Lung microvascular endothelial cell (primary cell): ENCODE data around the gene SGCE. TPM values are rescaled to one million over a fixed set of nuclear protein-coding genes. Genes with fewer than 3 reads are reported as not detected.

ENCODE experiments used
- DNase-seq, 2 donors: peaks; one replicate each; pipeline versions ENCODE4 v3.0.0 to v3.0.0-alpha.2; 2010; ENCODE audit warnings: low read depth in 2 of 2
- total RNA-seq: library from RNA; depleted of rRNA; stranded (reverse); fragments of >200 nt; gene quantifications from 2 replicates; pipeline ENCODE4 v1.2.1, GENCODE V29; 2014

The SGCE gene
- total RNA-seq, 1 donor from 2014 or later, result 77.8 TPM

DNA sequence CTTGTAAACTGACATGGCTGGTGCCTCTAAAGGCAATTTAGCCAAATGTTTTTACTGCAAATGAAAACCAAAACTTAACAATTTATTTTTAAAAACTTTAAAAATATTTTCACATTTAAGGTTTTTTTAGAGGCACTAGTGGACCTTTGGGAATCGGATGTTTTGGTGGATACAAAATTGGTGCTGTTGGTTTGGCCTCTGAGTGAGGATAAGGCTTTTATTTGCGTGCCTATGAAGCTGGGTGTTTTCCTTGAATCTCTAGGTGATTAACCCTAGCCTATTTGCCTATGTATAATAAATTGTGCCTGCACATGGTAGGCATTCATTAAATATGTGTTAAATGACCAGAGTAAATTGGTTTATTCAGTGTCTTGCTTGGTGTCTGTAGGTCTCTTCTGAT is 2.9 kb upstream of the SGCE start:
- DNase-seq, result no peak

DNA sequence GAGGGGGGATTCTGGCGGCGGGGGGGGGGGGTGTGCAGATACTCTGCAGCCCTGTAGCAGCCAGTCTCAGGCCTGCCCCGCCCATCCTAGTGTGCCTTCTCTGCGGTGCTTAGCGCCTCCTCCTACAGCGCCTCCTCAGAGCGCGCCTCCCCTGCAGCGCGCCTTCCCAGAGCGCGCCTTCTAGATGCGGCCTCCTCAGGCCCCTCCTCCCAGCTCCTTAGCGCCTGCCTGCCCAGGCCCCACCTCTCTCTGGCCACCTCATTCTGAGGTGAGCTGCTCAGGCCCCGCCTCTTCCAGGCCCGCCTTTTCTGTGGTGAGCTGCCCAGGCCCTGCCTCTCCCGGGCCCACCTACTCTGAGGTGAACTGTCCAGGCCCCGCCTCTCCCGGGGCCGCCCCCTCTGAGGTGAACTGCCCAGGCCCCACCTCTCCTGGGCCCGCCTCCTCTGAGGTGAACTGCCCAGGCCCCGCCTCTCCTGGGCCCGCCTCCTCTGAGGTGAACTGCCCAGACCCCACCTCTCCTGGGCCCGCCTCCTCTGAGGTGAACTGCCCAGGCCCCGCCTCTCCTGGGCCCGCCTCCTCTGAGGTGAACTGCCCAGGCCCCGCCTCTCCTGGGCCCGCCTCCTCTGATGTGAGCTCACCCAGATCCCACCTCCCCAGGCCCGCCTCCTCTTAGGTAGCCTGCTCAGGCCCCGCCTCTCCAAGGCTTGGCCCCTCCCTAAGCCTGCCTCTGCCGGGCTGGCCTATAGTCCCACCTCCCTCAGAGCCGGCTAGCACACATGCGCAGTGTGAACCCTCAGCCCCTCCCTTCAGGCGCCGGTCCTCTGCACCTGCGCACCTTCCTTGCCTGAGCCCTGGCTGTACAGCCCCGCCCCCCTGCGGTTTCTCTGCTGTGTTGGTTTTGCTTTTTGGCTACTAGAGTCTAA is 2.1 kb upstream of the SGCE start:
- peak; percentile 89 to 97 for DNase-seq

DNA sequence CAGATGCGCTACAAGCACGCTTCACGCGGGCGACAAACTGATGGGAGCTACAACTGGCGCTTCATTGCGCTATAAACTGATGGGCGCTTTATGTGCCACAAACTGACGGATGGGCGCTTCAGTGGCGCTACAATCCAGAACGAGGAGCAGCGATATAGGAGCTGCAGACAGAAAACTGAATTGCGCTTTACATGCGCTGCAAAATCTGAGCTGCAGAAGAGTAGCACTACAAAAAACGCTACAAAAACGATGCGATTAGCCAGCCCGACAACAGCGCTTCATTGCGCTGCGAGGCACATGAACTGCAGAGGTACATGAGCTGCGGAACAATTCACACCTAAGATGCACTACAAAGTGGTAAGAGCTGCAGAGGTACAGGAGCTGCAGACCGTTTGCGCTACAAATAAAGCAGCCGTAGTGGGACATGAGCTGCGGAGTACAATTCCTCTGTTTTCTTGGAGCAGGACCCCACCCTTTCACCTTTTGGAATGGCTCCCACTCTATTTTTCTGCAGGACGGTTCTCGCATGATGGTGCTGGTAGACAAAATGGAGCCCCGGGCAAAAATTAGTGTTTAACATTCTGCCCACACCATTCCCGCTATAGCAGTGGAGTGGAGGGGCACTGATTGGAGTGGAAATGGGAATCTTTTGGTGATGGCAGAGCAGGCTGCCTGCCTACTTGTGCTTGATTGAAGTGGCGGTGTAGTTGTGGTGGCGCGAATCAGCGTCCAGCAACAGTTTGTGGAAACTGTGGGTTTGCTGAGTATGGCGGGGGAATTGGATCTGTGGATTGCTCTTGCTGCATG is 1.2 kb upstream of the SGCE start:
- peak; percentile 29 to 61 for DNase-seq

DNA sequence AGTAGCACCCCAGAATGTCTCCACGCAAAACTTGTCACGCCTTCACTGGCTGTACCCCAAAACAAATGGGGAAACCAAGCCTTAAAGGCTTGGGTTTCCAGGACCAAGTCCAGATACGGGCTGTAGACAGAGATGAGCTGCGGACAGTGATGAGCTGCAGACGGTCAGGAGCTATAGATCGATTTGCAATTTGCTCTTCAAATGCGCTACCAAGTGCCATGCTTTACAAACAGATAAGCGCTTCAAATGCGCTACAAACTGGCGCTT is 658 bp upstream of the SGCE start:
- DNase-seq, result no peak

DNA sequence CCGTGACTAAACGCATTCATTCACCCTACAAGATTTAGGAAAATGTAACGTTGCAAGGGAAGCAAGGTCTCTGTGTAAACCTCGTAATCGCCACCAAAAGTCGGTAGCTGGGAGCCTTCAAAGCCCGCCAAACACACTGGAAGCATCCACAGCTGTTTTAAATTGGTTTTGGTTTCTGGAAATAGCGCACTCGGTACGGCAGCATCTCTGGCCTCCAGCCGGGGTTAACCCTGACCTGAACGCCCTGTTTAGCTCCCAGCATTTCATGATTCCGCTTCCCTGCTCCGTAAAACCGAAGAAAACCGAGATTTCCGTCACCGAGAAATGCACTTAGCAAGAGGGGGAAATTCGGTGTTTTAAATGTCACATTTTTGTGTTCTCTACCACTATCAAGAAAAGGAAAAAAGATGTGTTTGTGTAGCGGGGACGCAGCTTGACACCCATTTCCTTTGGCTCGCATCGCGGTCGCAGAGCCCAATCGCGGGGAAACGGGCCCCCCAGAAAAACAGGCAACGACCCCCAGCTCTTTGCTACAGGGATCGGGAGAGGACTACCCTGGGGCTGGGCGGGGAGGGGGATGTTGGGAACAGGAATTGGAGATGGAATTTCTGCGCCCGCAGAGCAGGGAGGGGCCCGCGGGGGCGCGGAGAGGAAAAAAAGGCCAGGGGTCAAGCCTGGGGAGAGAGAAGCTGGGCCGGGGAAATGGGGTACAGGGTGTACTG is 646 bp downstream of the SGCE start:
- peak; percentile 40 to 49 for DNase-seq

DNA sequence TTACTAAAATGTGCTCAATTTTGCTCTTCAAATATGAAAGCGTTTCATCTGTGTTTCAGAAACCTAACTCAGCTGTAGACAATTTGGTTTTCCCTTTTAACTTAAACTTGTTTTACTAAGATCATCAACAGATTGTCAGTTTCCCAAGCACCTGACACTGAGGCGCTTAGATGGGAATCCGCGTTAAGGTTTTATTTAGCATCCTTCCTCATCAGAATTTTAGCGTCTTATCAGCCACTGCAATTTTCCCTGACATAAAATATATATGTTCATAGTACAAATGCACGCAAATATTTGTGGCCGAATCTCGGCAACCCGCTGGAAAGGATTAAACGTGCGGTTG is 1.2 kb downstream of the SGCE start:
- no peak for DNase-seq

DNA sequence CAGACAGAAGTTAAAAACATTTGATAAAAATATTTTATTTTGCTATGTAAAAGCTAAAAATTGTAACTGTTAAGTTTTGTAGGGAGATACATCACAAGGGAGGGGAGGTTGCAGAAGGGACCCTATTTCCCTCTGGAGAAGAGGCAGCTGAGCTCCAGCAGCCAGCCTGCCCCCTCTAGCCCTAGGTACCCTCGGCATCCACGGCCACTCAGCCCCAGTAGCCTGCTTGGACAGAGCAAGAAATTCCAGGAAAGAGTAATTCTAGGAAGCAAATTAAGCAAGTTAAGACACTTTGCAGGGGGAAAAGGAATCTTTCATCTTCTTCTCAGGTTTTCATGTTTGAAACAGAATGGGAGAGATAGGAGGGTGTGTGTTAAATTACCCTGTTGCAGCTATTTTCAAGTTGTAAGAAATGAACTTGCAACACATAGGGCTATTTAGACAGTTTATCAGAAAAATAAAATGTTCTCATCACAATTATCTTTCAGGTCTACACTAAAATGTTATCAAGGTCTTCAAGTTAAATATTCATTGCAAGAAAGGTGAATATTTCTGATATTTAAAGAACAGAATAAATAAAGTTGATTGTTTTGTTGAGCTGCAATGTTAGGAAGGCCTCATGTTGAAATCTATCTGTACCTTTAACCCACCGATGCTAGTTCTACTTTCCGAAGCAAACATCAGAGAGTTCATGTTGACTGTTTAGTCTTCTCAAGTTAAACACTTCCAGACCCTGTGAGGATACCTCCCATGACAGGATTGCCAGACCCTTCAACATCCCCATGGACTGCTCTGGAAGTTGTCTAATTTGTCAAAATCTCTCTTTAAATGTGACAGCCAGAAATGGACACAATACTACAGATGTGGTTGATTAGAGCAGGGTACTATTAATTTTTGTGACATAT is 5.5 kb downstream of the SGCE start:
- DNase-seq, result no peak

DNA sequence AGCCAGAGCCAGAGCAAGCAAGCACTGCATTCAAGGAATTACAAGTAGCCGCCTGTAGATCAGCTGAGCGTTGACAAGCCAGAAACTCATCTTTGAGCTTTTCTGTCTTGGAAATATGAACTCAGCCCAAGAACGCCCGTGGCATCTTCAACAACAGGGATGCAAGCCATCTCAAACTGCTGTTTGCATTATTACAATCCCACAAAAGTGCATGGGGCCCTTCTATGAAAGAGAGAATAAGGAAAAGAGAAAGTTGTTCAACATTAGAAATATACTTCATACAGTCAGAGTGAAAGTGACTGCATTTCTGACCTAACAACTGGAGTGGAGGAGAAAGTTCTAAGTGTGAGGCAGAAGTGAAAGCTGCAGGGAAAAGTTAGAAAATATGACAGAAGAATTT is 6.5 kb downstream of the SGCE start:
- DNase-seq, result no peak

DNA sequence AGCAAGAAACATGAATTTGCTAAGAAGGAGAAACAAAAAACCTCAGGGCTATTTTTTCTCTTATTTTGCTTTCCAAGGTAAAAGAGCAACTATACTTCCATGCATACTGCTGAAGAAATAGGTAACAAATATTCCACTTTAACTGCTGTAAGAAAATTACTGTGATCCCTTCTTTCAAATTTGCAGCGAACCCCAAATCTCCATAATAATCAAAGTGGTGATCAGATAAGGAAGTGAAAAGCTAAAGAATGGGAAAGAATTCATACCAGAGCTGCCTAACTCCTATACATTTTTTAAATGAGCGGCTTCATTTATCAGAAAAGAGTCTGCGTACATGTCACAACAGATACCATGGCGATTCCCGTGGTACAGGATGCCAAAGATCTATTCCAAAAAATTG is 7.2 kb downstream of the SGCE start:
- DNase-seq, result no peak

DNA sequence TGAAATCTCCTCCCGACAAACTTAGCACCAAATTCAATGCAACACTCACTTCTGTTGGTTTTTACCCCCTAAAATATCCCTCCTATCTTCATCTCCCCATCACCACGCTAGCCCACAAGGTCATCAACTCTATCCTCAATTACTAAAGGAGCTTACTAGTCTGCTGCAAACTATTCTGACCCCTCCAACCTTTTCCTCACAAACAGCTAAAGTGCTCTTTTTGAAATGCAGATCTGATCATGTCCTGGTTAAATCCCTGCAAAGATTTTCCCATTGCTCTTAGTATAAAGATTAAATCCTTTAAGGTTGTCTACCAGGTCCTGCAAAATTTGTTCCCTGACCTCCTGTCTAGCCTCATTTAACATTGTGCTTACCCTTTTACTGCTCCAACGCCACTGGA is 8.6 kb downstream of the SGCE start:
- DNase-seq, result no peak

DNA sequence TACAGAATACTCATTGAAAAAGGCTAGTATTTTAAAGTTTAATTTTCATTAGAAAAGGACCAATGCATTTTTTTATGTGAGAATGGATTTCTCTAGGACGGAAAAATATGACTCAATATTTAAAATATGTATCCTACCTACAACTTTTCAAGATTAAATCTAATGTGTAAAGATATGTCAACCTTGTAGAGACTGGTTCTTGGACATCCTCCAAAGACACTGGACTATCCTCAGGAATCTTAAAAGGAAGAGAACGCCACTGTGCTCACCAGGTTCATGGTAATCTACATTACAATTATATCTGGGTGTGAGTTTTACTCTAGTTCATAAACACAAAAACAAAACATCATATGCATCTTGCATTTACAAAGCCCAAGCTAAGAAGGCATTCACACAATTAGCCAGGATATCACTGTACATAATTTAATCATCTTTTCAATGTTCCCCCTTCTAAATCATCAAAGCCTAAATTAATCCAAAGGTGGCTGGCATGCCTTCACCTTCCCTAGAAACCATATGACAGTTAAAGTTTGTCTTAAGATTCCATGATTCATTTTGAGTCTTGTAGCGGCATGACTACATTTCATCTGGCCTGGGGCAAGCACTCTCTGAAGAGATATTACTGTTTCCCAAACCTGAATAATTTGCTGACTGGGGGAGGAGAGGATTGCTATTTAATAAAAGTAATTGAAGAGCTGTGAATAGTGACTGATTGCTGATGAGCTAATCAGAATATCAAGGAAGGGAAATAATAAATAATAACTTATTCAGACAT is 12.0 kb downstream of the SGCE start:
- DNase-seq, result no peak

DNA sequence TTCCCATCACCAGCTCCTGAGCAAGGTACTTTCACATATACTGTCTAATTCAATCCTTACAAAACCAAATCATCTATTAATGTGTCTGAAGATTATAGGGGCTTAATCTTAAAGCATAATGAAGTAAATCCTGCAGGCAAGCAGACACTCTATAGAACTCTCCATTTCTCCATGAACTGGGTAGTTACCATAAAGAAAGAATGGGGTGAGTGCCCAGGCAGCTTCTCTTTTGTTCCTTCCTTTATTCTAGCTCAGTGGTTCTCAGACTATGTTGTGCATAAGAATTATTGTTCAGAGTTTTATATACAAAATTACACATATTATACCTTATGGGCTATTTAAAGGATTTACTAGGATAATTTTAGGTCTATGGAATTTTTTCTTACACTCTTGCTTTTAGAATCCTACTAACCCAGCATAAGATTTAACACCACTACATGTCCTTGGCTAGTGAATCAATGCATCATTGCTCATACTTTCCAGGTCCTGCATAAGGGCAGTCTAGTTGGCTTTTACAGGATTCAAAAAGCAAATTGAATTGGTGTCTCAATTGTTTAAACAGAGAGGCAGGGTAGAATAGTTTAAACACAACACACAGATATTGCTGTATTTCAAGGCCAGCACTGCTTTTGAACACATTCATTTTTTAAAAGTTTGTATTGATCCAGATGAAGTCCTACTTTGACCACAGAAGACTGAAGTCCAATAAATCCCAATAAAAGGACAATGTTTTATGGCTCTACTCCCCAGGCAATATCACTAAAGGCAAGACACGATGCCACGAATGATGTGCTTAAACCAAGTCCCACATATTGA is 12.9 kb downstream of the SGCE start:
- DNase-seq, result peak in 1 of 2 donors; percentile 34

DNA sequence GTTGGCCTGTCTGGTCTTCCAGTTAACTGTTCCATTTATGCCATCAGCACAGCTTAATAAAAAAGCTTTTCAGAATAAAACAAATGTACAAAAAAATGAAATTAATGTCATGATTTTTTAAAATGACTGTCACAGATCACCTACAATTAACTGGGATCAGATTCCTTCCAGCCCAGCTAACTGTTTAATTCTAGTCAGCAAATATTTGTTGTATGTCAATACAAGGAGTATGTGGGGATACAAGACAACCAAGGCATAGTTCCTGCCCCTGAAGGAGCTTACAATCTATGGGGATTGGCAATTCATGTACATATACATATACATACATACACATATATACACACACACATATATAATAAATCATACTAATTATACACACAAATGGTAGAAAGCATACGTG is 16.5 kb downstream of the SGCE start:
- no peak for DNase-seq

DNA sequence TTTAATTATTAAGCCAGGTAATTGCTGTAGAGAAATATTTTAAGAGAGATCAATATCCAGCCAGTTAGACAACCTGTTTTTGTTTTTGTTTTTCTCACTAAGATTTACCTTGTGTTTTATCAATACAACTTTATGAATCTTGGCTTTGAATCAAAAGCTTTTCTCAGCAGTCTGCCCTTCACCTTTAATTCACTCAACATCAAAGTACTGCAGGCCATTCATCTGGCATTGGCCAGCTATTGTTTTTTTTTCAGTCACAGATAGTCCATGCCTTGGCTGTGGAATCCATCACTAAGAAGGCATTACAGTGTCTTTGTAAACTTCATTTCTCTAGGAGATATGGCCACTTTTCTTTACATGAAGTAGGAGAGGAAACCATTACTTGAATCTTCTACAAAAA is 20.2 kb downstream of the SGCE start:
- no peak for DNase-seq

DNA sequence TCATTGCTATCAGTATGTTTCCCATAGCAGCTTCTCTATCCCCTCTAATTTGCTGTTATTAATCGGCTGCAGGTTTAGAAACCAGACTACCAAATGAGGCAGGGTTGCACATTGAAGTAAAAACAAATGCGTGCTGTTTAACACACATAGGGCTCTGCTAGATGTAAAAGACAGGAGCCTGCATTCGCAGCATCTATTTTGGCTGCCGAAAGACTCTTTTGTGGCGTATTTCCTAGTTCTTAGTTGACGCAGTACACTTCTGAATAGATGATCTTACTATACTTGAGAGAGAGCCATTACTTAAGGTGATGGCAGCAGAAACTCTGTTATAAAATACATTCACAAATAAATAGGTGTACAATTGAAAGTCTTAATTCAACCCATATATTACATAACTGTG is 21.4 kb downstream of the SGCE start:
- no peak for DNase-seq

DNA sequence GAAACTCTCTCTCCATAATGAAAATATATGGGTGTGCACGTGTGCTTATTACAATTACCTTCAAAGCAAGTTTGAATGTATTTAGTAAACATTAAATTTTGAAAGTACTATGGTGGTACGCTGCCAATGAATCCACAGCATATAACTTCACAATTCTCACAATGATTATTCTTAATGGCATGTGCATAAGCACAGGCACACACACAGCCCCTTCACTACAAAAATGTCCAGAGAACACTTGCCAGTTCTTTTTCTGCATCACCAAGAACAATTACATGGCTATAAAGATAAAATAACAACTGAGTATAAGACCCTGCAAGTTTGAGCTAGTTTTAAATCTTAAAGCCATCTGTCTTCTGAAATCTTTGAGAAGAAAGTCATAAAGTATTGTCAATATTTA is 22.2 kb downstream of the SGCE start:
- no peak for DNase-seq

DNA sequence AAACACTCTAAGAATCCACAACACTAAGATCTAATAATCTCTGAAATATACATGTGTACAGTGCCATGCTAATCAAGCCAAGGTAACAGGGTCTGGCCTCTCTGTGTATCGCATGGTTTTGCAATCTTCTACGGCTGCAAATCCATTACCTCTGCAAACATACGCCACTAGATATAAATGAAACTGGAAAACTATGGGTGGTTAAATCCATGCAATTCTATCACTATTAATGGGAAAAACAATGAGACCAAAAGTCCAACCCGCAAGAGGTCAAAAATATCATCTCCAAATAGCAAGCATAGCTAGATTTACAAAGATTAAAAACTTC is 23.0 kb downstream of the SGCE start:
- no peak for DNase-seq

DNA sequence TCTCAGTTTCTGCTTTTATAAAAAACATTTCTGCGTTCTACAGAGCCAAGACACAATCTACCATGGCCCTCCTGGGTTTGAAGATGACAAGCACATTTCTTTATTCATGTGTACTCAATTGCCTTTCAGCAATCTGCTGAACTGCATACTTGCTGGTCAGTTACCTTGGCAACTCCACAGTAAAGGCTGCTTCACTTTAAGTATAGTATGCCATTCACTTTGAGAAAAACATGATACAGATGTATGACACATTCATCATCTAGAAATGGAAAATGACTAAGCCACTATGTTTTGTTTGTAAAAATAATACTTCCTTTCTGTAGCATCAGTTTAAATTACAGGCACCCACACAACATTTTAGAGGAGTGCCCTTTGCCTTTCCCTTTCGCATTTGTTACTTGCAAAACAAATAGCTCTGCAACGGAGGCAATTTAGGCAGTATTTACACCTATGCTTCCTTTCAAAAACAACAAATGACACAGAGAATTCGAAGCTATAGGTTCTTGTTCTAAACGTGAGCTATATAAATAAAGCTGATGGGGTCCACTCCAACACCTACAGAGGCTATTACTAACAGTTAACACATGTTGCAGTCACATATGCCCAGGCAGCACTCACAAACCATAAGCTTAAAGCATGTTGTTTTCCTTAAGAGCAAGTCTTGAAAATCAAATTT is 23.5 kb downstream of the SGCE start:
- DNase-seq, result peak; percentile 53 to 88

DNA sequence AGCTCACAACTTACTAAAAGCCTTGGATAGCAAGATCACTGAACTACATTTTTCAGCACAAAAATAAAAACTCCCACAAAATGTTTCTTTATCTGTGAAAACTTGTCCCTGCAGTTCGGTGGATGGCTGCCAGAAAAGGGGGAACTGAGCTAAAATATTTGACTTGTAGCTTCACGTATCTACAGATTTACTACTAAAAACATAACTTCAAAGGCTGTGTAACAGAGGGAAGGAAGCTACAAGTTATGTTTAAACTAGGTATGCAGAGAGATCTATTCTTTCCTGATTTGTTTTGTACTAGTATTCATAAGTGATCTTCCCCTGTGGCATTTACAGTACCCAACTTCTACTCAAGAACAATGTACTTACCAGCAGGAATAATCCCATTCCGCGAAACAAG is 25.1 kb downstream of the SGCE start:
- peak in 1 of 2 donors; percentile 12 for DNase-seq
